K562 (cell line): Measurements from ENCODE around the gene PKLR. TPM values are rescaled to one million over a fixed set of nuclear protein-coding genes. Genes with fewer than 3 reads are reported as not detected.
A peak's percentile ranks its signal among the peaks of the same experiment; 100 is the strongest.

Experiments
- ATAC-seq: fragments of 200-7000 bp; cut with Tn5 transposase; 3 replicates; pipeline ENCODE4 v1.9.1; 2020; ENCODE audit warnings: moderate library complexity
- BruUV-seq: library from RNA; stranded (reverse); fragments of 400-500 nt; replicated peaks from 2 replicates; lab custom pipeline; 2021; lab: Mats Ljungman, UMichigan
- CTCF ChIA-PET: fragments of 300-600 bp; formaldehyde crosslinking; extraction: SDS; loops from one replicate; lab custom pipeline; 2021; ENCODE audit warnings: low intra/inter-chr PET ratio; lab: Yijun Ruan, JAX
- POLR2A ChIA-PET: fragments of 300-600, 350-650 bp; sonication (Branson Sonifier 250); formaldehyde crosslinking; extraction: SDS; loops from one replicate; lab custom pipeline; 2021; ENCODE audit warnings: antibody characterized with exemption, inconsistent platforms; lab: Yijun Ruan, JAX
- DNase-seq, 4 experiments: peaks; one replicate each; pipeline versions ENCODE4 v3.0.0 to v3.0.0-alpha.2; 2011 to 2018; ENCODE audit warnings: low spot score in 3 of 4, mixed read lengths in 3 of 4; ENCODE audit errors: extremely low read depth in 1 of 4
- FAIRE-seq: peaks from 2 replicates; lab custom pipeline; 2011; peaks lifted over from hg19 to GRCh38; lab: Jason Lieb, UNC
- H2AFZ ChIP-seq: 2 replicates; pipeline ENCODE4 v1.6.0; 2011; ENCODE audit warnings: low read depth, low read length, control low read depth, inconsistent platforms
- H3K27ac ChIP-seq: fragments of 200-600 bp; 3 replicates; pipeline ENCODE4 v1.8.0; 2011; ENCODE audit warnings: low read depth, mild to moderate bottlenecking, control low read depth, inconsistent platforms, low read length, moderate library complexity, mixed read lengths; ENCODE audit errors: extremely low read depth
- H3K27me3 ChIP-seq, 2 experiments: fragments of 300-600 bp in 1 of 2; 2 replicates in 1 of 2; 3 replicates in 1 of 2; pipeline versions ENCODE4 v1.6.0 to v1.8.0; 2011; ENCODE audit warnings: inconsistent platforms in 2 of 2, low read length in 2 of 2, mild to moderate bottlenecking in 1 of 2, mixed read lengths in 1 of 2, moderate library complexity in 1 of 2; ENCODE audit not compliant: control insufficient read depth in 2 of 2, insufficient read depth in 2 of 2
- H3K36me3 ChIP-seq: fragments of 300-600 bp; 3 replicates; pipeline ENCODE4 v1.8.0; 2011; ENCODE audit warnings: mild to moderate bottlenecking, low read length, inconsistent platforms; ENCODE audit not compliant: control insufficient read depth, insufficient read depth
- H3K4me1 ChIP-seq, 2 experiments: fragments of 200-600 bp in 1 of 2; replicated peaks in 1 of 2; 2 replicates in 1 of 2; 3 replicates in 1 of 2; pipeline versions ENCODE4 v1.5.1 to v1.8.0; 2011; ENCODE audit warnings: inconsistent platforms in 2 of 2, low read length in 2 of 2, mild to moderate bottlenecking in 1 of 2, mixed read lengths in 1 of 2, moderate library complexity in 1 of 2; ENCODE audit not compliant: control insufficient read depth in 2 of 2, insufficient read depth in 2 of 2
- H3K4me2 ChIP-seq: 2 replicates; pipeline ENCODE4 v1.6.1; 2011; ENCODE audit warnings: low read length, control low read depth, inconsistent platforms, mixed read lengths; ENCODE audit not compliant: insufficient read depth
- H3K4me3 ChIP-seq: fragments of 200-600 bp; sonication (generic), shearing (Covaris generic); 2 replicates; pipeline ENCODE4 v1.5.1; 2016; ENCODE audit warnings: control low read depth, inconsistent platforms
- H3K79me2 ChIP-seq: fragments of 200-600 bp; 3 replicates; pipeline ENCODE4 v1.8.0; 2011; ENCODE audit warnings: low read length, inconsistent platforms; ENCODE audit not compliant: control insufficient read depth, insufficient read depth
- H3K9ac ChIP-seq, 2 experiments: 2 replicates each; pipeline versions ENCODE4 v1.6.0 to v1.6.1; 2011; ENCODE audit warnings: low read depth in 2 of 2, low read length in 2 of 2, control low read depth in 1 of 2, inconsistent platforms in 1 of 2, mild to moderate bottlenecking in 1 of 2, mixed read lengths in 1 of 2; ENCODE audit not compliant: insufficient read depth in 1 of 2
- H3K9me1 ChIP-seq: one replicate; pipeline ENCODE4 v1.6.0; 2011; ENCODE audit warnings: inconsistent platforms, mild to moderate bottlenecking, low read length, moderate library complexity; ENCODE audit not compliant: control insufficient read depth, insufficient read depth
- H3K9me3 ChIP-seq: replicated peaks from 2 replicates; pipeline ENCODE4 v1.5.1; 2011; ENCODE audit warnings: low read depth, low read length, inconsistent platforms; ENCODE audit not compliant: control insufficient read depth, insufficient read depth
- H4K20me1 ChIP-seq: replicated peaks from 2 replicates; pipeline ENCODE4 v1.6.1; 2011; ENCODE audit warnings: low read length, inconsistent platforms, mixed read lengths; ENCODE audit not compliant: control insufficient read depth, insufficient read depth
- CBFA2T2 ChIP-seq: fragments of 450-650 bp; conservative IDR thresholded peaks from 2 replicates; pipeline ENCODE4 v1.6.1; 2017; ENCODE audit warnings: mild to moderate bottlenecking
- CHD1 ChIP-seq: fragments of 200-600 bp; sonication (generic); IDR thresholded peaks from one replicate; pipeline ENCODE4 v1.6.1; 2012; ENCODE audit warnings: mild to moderate bottlenecking, moderate library complexity, low read length, inconsistent platforms
- CREB1 ChIP-seq, 2 experiments: sonication (generic) in 1 of 2; formaldehyde crosslinking in 1 of 2; IDR thresholded peaks; 2 replicates each; pipeline versions ENCODE4 v1.6.1 to v1.8.0; 2012 to 2022; ENCODE audit warnings: inconsistent platforms in 1 of 2, mild to moderate bottlenecking in 1 of 2, missing genetic modification reagents in 1 of 2, moderate library complexity in 1 of 2
- E2F8 ChIP-seq: fragments of 450-650 bp; IDR thresholded peaks from 2 replicates; pipeline ENCODE4 v1.7.1; 2018; ENCODE audit warnings: mild to moderate bottlenecking, low read depth; ENCODE audit not compliant: partially characterized antibody
- EGR1 ChIP-seq: fragments of 450-650 bp; conservative IDR thresholded peaks from 2 replicates; pipeline ENCODE4 v1.6.1; 2017; ENCODE audit warnings: mild to moderate bottlenecking
- FOXJ2 ChIP-seq: fragments of 200-800 bp; sonication (Bioruptor generic); IDR thresholded peaks from 2 replicates; pipeline ENCODE4 v1.6.1; 2016; ENCODE audit warnings: missing genetic modification characterization, missing compliant biosample characterization
- MNT ChIP-seq, 2 experiments: fragments of 450-650 bp; conservative IDR thresholded peaks; 2 replicates each; pipeline ENCODE4 v1.6.1; 2017; ENCODE audit warnings: mild to moderate bottlenecking in 2 of 2, moderate library complexity in 2 of 2
- TGIF2 ChIP-seq: sonication (generic); formaldehyde crosslinking; IDR thresholded peaks from 2 replicates; pipeline ENCODE4 v1.8.1; 2022; ENCODE audit warnings: mild to moderate bottlenecking, missing genetic modification reagents, moderate library complexity
- WGBS: fragments of 100-300 bp; shearing (Covaris generic); methylation state at CpG from one replicate; pipeline ENCODE4 v1.1.6; 2016; ENCODE audit warnings: low coverage, mixed read lengths; ENCODE audit not compliant: insufficient coverage; ENCODE audit errors: missing lambda C conversion rate; 5-methylcytosine and 5-hydroxymethylcytosine counted together
- in situ Hi-C: fragments of 300-500 bp; cut with MboI; formaldehyde crosslinking; loops from 4 replicates; pipeline ENCODE4 v1.15.0; 2018; ENCODE audit warnings: inconsistent platforms, mixed read lengths
- intact Hi-C: fragments of 100-400 bp; cut with micrococcal nuclease; formaldehyde crosslinking; loops from 2 replicates; pipeline ENCODE4 v1.14.2; 2022
- polyA plus RNA-seq, 8 experiments: library from polyadenylated mRNA; depleted of rRNA in 4 of 8; stranded (reverse) in 5 of 8; unstranded in 3 of 8; fragments of >200 nt; fragmentation: Nextera tagmentation in 2 of 8; fragmentation: Illumina TruSeq in 1 of 8; extraction: Ambion mirVana in 2 of 8; extraction: Trizol in 1 of 8; gene quantifications; 2 replicates each; pipeline versions ENCODE4 v1.2.1 to v1.2.3, GENCODE V29; 2011 to 2014; ENCODE audit warnings: inconsistent platforms in 1 of 8, missing spikeins in 1 of 8
- total RNA-seq, 7 experiments: library from RNA; depleted of rRNA in 6 of 7; stranded (reverse); fragments of >200 nt in 6 of 7; fragmentation: Illumina TruSeq in 2 of 7; extraction: Trizol in 2 of 7; gene quantifications; 2 replicates each; pipeline versions ENCODE4 v1.2.1 to v1.2.3, GENCODE V29; 2011 to 2021; ENCODE audit warnings: low replicate concordance in 1 of 7
- TF ChIP-seq, protein P1 (sequence below): fragments of 250-450 bp; sonication (Bioruptor Pico); IDR thresholded peaks from 2 replicates; pipeline ENCODE4 v1.4.0; 2020; ENCODE audit warnings: mild to moderate bottlenecking, moderate library complexity

The PKLR gene
- total and polyA plus RNA-seq, 9 of the 15 experiments (the other 6 are each of a cell fraction or from before 2014, with no cell fraction given) = 10.7 to 78.4 (median 38.2) TPM

GRCh38 chr1:155273343-155274245 is 27.6 kb downstream of the PKLR start, which contains the start of gene CLK2:
Gene CLK2, minus strand, starts transcription at chr1:155273504. Its CDS starts 2,527 bp downstream, at chr1:155270977.
- H4K20me1 ChIP-seq = no peaks in the 10 kb centered on the region; the same call in 1 of the 2 replicates
- H3K27ac ChIP-seq = peak within 1 kb of the TSS; percentile 85
- DNase-seq = peak; percentile 93 to 99 (median 96)
- peaks cover 21 to 32% of the 10 kb centered on the region in 2 experiments; a peak in 4 of 5 replicates for H3K4me1 ChIP-seq
- intact Hi-C loops = loop anchor here (1.0 kb wide), 1 partner anchor 11 kb away; the partner anchor contains the start of gene SCAMP3
- peak within 1 kb of the TSS; percentile 90 to 92 for H3K9ac ChIP-seq
- peak; percentile 93 for FAIRE-seq
- BruUV-seq = TSS peak; percentile 76
- ATAC-seq = peak; percentile 87
- H2AFZ ChIP-seq = peak within 1 kb of the TSS; percentile 83
- H3K4me2 ChIP-seq = peak within 1 kb of the TSS; percentile 100
- in situ Hi-C loops = no loop called here
- peak within 1 kb of the TSS; percentile 93 for H3K4me3 ChIP-seq
- ChIA-PET POLR2A (interaction anchor here (0.6 to 4.7 kb wide), 8 partner anchors 9 to 671 kb away, joined by 3 to 22 read pairs (median 3); partner anchors contain the start of genes RUSC1 and SCAMP3), CTCF (interaction anchor here (0.6 kb wide), 1 partner anchor 322 kb away, joined by 3 read pairs; no protein-coding TSS in a partner anchor)
- no peaks in the 10 kb centered on the region for H3K9me3 ChIP-seq
- WGBS = under 1% methylated on average over 46 of the region's 61 CpGs
- no peaks in the 10 kb centered on the region for H3K9me1 ChIP-seq
- H3K36me3 ChIP-seq = peaks cover 41% of the 10 kb centered on the region
- H3K79me2 ChIP-seq = peaks cover 46% of the 10 kb centered on the region
- H3K27me3 ChIP-seq = no peaks in the 10 kb centered on the region
- 0 out of 2 replicates have a peak, but pooled peaks have one; percentile 62 for TF ChIP-seq TGIF2 (CRISPR knock-in tag)
- TF ChIP-seq EGR1 = peak; percentile 94
- TF ChIP-seq, protein P1, sequence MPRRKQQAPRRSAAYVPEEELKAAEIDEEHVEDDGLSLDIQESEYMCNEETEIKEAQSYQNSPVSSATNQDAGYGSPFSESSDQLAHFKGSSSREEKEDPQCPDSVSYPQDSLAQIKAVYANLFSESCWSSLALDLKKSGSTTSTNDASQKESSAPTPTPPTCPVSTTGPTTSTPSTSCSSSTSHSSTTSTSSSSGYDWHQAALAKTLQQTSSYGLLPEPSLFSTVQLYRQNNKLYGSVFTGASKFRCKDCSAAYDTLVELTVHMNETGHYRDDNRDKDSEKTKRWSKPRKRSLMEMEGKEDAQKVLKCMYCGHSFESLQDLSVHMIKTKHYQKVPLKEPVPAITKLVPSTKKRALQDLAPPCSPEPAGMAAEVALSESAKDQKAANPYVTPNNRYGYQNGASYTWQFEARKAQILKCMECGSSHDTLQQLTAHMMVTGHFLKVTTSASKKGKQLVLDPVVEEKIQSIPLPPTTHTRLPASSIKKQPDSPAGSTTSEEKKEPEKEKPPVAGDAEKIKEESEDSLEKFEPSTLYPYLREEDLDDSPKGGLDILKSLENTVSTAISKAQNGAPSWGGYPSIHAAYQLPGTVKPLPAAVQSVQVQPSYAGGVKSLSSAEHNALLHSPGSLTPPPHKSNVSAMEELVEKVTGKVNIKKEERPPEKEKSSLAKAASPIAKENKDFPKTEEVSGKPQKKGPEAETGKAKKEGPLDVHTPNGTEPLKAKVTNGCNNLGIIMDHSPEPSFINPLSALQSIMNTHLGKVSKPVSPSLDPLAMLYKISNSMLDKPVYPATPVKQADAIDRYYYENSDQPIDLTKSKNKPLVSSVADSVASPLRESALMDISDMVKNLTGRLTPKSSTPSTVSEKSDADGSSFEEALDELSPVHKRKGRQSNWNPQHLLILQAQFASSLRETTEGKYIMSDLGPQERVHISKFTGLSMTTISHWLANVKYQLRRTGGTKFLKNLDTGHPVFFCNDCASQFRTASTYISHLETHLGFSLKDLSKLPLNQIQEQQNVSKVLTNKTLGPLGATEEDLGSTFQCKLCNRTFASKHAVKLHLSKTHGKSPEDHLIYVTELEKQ (CRISPR knock-in tag) = no peak
- TF ChIP-seq CHD1 = peak; percentile 47
- peak; percentile 99 for TF ChIP-seq MNT (conservative IDR thresholded peaks at IDR 0.05)
- peak; percentile 41 for TF ChIP-seq CREB1 (IDR thresholded peaks at IDR 0.05)
- TF ChIP-seq CREB1 (CRISPR knock-in tag; IDR thresholded peaks at IDR 0.05) = no peak
- 0 out of 2 replicates have a peak, but pooled peaks have one; percentile 12 for TF ChIP-seq FOXJ2 (tag)
- 0 out of 2 replicates have a peak, but pooled peaks have one; percentile 22 for TF ChIP-seq CBFA2T2
- peak; percentile 57 for TF ChIP-seq E2F8
